Naive thymus-derived CD4-positive, alpha-beta T cell (primary cell): ENCODE measurements around the gene AP5B1. TPM values are rescaled to one million over a fixed set of nuclear protein-coding genes. Genes with fewer than 3 reads are reported as not detected.
A peak's percentile ranks its signal among the peaks of the same experiment; 100 is the strongest.

Source experiments
- ATAC-seq: fragments of 150-1000 bp; cut with Tn5 transposase; 2 replicates; pipeline ENCODE4 v1.10.0; 2021; ENCODE audit warnings: mild to moderate bottlenecking, moderate library complexity
- CTCF ChIA-PET: fragments of 350-600 bp; sonication (Branson Sonifier 250); formaldehyde crosslinking; loops from one replicate; lab custom pipeline; 2021; ENCODE audit warnings: antibody characterized with exemption; lab: Charles Lee
- POLR2A ChIA-PET: fragments of 350-600 bp; sonication (Branson Sonifier 250); formaldehyde crosslinking; loops from one replicate; lab custom pipeline; 2021; ENCODE audit warnings: antibody characterized with exemption, inconsistent platforms; lab: Charles Lee
- DNase-seq, 9 donors: peaks; one replicate each; pipeline versions ENCODE4 v3.0.0 to v3.0.0-alpha.2; 2020 to 2022; ENCODE audit warnings: mixed read lengths in 1 of 9
- H3K27ac ChIP-seq: one replicate; pipeline ENCODE4 v1.7.0; 2013; ENCODE audit warnings: mild to moderate bottlenecking, low read depth, low read length, moderate library complexity
- H3K27me3 ChIP-seq, 2 donors: one replicate each; pipeline ENCODE4 v1.7.0; 2013; ENCODE audit warnings: low read length in 2 of 2, mild to moderate bottlenecking in 2 of 2, moderate library complexity in 2 of 2; ENCODE audit not compliant: control insufficient read depth in 2 of 2, insufficient read depth in 2 of 2
- H3K36me3 ChIP-seq, 3 experiments: 1 replicate in 2 of 3; 2 replicates in 1 of 3; pipeline ENCODE4 v1.7.0; 2013; ENCODE audit warnings: low read length in 3 of 3, mild to moderate bottlenecking in 3 of 3, moderate library complexity in 1 of 3; ENCODE audit not compliant: insufficient read depth in 3 of 3, control insufficient read depth in 2 of 3
- H3K4me1 ChIP-seq, 2 donors: one replicate each; pipeline ENCODE4 v1.7.0; 2013; ENCODE audit warnings: low read length in 2 of 2, mild to moderate bottlenecking in 2 of 2, moderate library complexity in 1 of 2; ENCODE audit not compliant: control insufficient read depth in 2 of 2, insufficient read depth in 2 of 2
- H3K4me3 ChIP-seq: 2 replicates; pipeline ENCODE4 v1.7.0; 2013; ENCODE audit warnings: mild to moderate bottlenecking, low read length
- H3K9me3 ChIP-seq, 3 experiments: 1 replicate in 2 of 3; 2 replicates in 1 of 3; pipeline ENCODE4 v1.7.0; 2013; ENCODE audit warnings: low read length in 3 of 3; ENCODE audit not compliant: control insufficient read depth in 2 of 3
- H3K27ac Mint-ChIP-seq, 9 donors: one replicate each; pipeline ENCODE4 v1.8.0; 2020 to 2022; ENCODE audit warnings: mixed read lengths in 9 of 9, mild to moderate bottlenecking in 8 of 9, moderate library complexity in 5 of 9, inconsistent platforms in 2 of 9
- H3K27me3 Mint-ChIP-seq, 5 donors: one replicate each; pipeline ENCODE4 v1.8.0; 2021 to 2022; ENCODE audit warnings: mixed read lengths in 5 of 5, mild to moderate bottlenecking in 1 of 5
- H3K36me3 Mint-ChIP-seq, 5 donors: one replicate each; pipeline ENCODE4 v1.8.0; 2020 to 2022; ENCODE audit warnings: mixed read lengths in 5 of 5, mild to moderate bottlenecking in 3 of 5, inconsistent platforms in 1 of 5
- H3K4me1 Mint-ChIP-seq, 7 donors: one replicate each; pipeline ENCODE4 v1.8.0; 2020 to 2022; ENCODE audit warnings: mixed read lengths in 7 of 7, mild to moderate bottlenecking in 3 of 7, inconsistent platforms in 1 of 7
- H3K4me3 Mint-ChIP-seq, 10 donors: one replicate each; pipeline ENCODE4 v1.8.0; 2020 to 2022; ENCODE audit warnings: mild to moderate bottlenecking in 10 of 10, mixed read lengths in 10 of 10, moderate library complexity in 6 of 10, inconsistent platforms in 2 of 10
- H3K9me3 Mint-ChIP-seq, 11 donors: one replicate each; pipeline ENCODE4 v1.8.0; 2020 to 2022; ENCODE audit warnings: mixed read lengths in 11 of 11, mild to moderate bottlenecking in 4 of 11, inconsistent platforms in 1 of 11, moderate library complexity in 1 of 11
- intact Hi-C, 2 donors: fragments of 100-400 bp; cut with micrococcal nuclease; formaldehyde crosslinking; loops; one replicate each; pipeline ENCODE4 v1.15.1; 2023
- polyA plus RNA-seq, 2 donors: library from polyadenylated mRNA; unstranded; fragments of 300-500 nt; fragmentation: Illumina TruSeq; gene quantifications; one replicate each; pipeline ENCODE4 v1.2.3, GENCODE V29; 2021
- total RNA-seq, 6 experiments: library from RNA in 5 of 6; stranded (reverse) in 5 of 6; gene quantifications; 1 replicate in 5 of 6; 2 replicates in 1 of 6; pipeline ENCODE4 v1.2.3 and lab custom pipeline; 2021 to 2026

Gene AP5B1
- total and polyA plus RNA-seq, 7 experiments from 2014 or later, result 8.8 to 31.0 (median 21.7) TPM

- no peaks in the 10 kb centered on the region for H3K27me3 ChIP-seq
- intact Hi-C loops, result no loop called here
- ChIA-PET CTCF (interaction anchor here (0.9 kb wide), 1 partner anchor 135 kb away, joined by 3 read pairs; no protein-coding TSS in a partner anchor), POLR2A (interaction anchor here (0.6 to 0.7 kb wide), 3 partner anchors 22 to 60 kb away, joined by 3 read pairs; no protein-coding TSS in a partner anchor)
- DNase-seq, result no peak
- no peak for ATAC-seq
- no peak overlapping the region for H3K27ac Mint-ChIP-seq
- no peaks in the 10 kb centered on the region for H3K9me3 ChIP-seq
- H3K27ac ChIP-seq, result no peak overlapping the region
- H3K36me3 Mint-ChIP-seq, result no peaks in the 10 kb centered on the region
- H3K4me1 Mint-ChIP-seq, result peaks cover 0 to 30% (median 0%) of the 10 kb centered on the region in 7 donors
- H3K4me3 ChIP-seq, result no peak overlapping the region
- H3K36me3 ChIP-seq, result no peaks in the 10 kb centered on the region
- no peaks in the 10 kb centered on the region for H3K9me3 Mint-ChIP-seq
- H3K4me3 Mint-ChIP-seq, result no peak overlapping the region
- H3K4me1 ChIP-seq, result no peaks in the 10 kb centered on the region
- peaks cover 5 to 34% (median 16%) of the 10 kb centered on the region in 5 donors for H3K27me3 Mint-ChIP-seq
These were observed 14.1 kb upstream of the AP5B1 start for GRCh38 chr11:65794570-65795510.

- Mint-ChIP-seq H3K36me3 (no peaks in the 10 kb centered on the region), H3K27me3 (peaks cover 10 to 35% (median 21%) of the 10 kb centered on the region in 5 donors), H3K9me3 (no peaks in the 10 kb centered on the region), H3K27ac (peak overlapping the region in 1 of 9 donors; percentile 18), H3K4me3 (no peak overlapping the region), H3K4me1 (peaks cover 0 to 26% (median 2%) of the 10 kb centered on the region in 7 donors)
- CTCF ChIA-PET, result no interaction called here
- ATAC-seq, result no peak
- Histone ChIP-seq H3K9me3 (no peaks in the 10 kb centered on the region), H3K4me1 (no peaks in the 10 kb centered on the region), H3K27me3 (peaks cover 3 to 6% of the 10 kb centered on the region in 2 donors), H3K4me3 (no peak overlapping the region), H3K36me3 (no peaks in the 10 kb centered on the region), H3K27ac (no peak overlapping the region)
- DNase-seq, result no peak
- intact Hi-C loops, result no loop called here
- POLR2A ChIA-PET, result interaction anchor here (0.7 kb wide), 1 partner anchor 23 kb away, joined by 3 read pairs; no protein-coding TSS in a partner anchor
These were observed 13.0 kb upstream of the AP5B1 start for GRCh38 chr11:65793625-65794400.

GRCh38 chr11:65793144-65793581 lies 12.4 kb upstream of the AP5B1 start:
- Mint-ChIP-seq H3K9me3 (no peaks in the 10 kb centered on the region), H3K27ac (peak overlapping the region in 1 of 9 donors; percentile 38), H3K4me3 (no peak overlapping the region), H3K27me3 (peaks cover 16 to 39% (median 23%) of the 10 kb centered on the region in 5 donors), H3K4me1 (peaks cover 0 to 27% (median 4%) of the 10 kb centered on the region in 7 donors), H3K36me3 (peaks cover 0 to under 1% (median 0%) of the 10 kb centered on the region in 5 donors)
- H3K4me3 ChIP-seq, result no peak overlapping the region
- ChIA-PET POLR2A (no interaction called here), CTCF (no interaction called here)
- intact Hi-C loops, result no loop called here
- no peaks in the 10 kb centered on the region for H3K36me3 ChIP-seq
- ATAC-seq (no peak), DNase-seq (no peak)
- H3K4me1 ChIP-seq, result peaks cover 3 to 5% of the 10 kb centered on the region in 2 donors
- H3K27ac ChIP-seq, result no peak overlapping the region
- H3K27me3 ChIP-seq, result peaks cover 10% of the 10 kb centered on the region in 2 donors
- no peaks in the 10 kb centered on the region for H3K9me3 ChIP-seq

GRCh38 chr11:65792456-65792855 lies 11.7 kb upstream of the AP5B1 start:
- intact Hi-C loops, result no loop called here
- H3K27me3 Mint-ChIP-seq, result peaks cover 18 to 36% (median 27%) of the 10 kb centered on the region in 5 donors

DNA sequence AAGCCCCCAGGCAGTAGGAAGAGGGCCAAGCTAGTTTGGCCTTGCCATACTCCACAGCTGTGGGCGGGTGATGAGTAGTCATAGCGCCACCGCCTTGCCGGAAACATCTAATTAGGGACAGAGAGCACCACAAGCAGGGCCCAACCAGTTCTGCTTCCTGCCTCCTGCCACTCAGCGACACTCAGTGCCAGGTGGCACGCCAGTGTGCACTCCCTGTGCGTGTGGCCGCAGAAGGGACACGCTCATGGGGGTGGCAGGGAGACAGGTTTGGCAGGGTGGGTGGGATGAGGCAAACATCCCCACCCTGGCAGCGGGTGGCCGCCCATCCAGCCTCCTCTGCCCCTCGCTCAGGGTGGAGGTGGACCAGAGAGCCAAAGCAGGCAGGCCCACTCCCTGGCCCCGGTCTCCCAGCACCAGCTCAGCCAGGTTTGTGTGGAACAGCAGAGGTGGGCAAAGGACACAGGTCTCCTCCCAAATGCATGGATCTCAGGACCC lies 11.0 kb upstream of the AP5B1 start:
- Histone ChIP-seq H3K4me3 (no peak overlapping the region), H3K27ac (no peak overlapping the region), H3K4me1 (peaks cover 9 to 10% of the 10 kb centered on the region in 2 donors), H3K36me3 (no peaks in the 10 kb centered on the region), H3K27me3 (peaks cover 10 to 12% of the 10 kb centered on the region in 2 donors), H3K9me3 (no peaks in the 10 kb centered on the region)
- DNase-seq (peak in 2 of 9 donors; percentile 32 to 67), ATAC-seq (peak; percentile 82)
- peak overlapping the region in 1 of 9 donors; percentile 76 for H3K27ac Mint-ChIP-seq
- CTCF ChIA-PET, result no interaction called here
- peaks cover 0 to 2% (median 0%) of the 10 kb centered on the region in 11 donors for H3K9me3 Mint-ChIP-seq
- intact Hi-C loops, result no loop called here
- H3K4me3 Mint-ChIP-seq, result no peak overlapping the region
- peaks cover 0 to 29% (median 11%) of the 10 kb centered on the region in 7 donors for H3K4me1 Mint-ChIP-seq
- POLR2A ChIA-PET, result interaction anchor here (0.5 to 0.8 kb wide), 2 partner anchors 67 to 610 kb away, joined by 3 read pairs; no protein-coding TSS in a partner anchor
- H3K36me3 Mint-ChIP-seq, result peaks cover 0 to 2% (median 0%) of the 10 kb centered on the region in 5 donors
- H3K27me3 Mint-ChIP-seq, result peaks cover 22 to 37% (median 27%) of the 10 kb centered on the region in 5 donors

More at GRCh38 chr11:65792456-65792855, 11.7 kb upstream of the AP5B1 start:
- Histone ChIP-seq H3K9me3 (no peaks in the 10 kb centered on the region), H3K4me3 (no peak overlapping the region), H3K27me3 (peaks cover 10% of the 10 kb centered on the region in 2 donors), H3K36me3 (no peaks in the 10 kb centered on the region), H3K27ac (no peak overlapping the region), H3K4me1 (peaks cover 9 to 10% of the 10 kb centered on the region in 2 donors)
- Mint-ChIP-seq H3K4me1 (peaks cover 0 to 29% (median 7%) of the 10 kb centered on the region in 7 donors), H3K9me3 (peaks cover 0 to 2% (median 0%) of the 10 kb centered on the region in 11 donors), H3K27ac (peak overlapping the region in 1 of 9 donors; percentile 73), H3K4me3 (no peak overlapping the region), H3K36me3 (peaks cover 0 to 2% (median 0%) of the 10 kb centered on the region in 5 donors)
- ATAC-seq, result no peak
- no peak for DNase-seq
- ChIA-PET CTCF (no interaction called here), POLR2A (interaction anchor here (0.5 kb wide), 1 partner anchor 609 kb away, joined by 3 read pairs; no protein-coding TSS in a partner anchor)
